ENCODE measurements around the gene SH3PXD2B.
"Not testable (repeated sequence)": the region's sequence is repeated elsewhere in the genome, so short reads cannot be mapped to it uniquely, and the experiment has no call there.

SH3PXD2B gene

DNA sequence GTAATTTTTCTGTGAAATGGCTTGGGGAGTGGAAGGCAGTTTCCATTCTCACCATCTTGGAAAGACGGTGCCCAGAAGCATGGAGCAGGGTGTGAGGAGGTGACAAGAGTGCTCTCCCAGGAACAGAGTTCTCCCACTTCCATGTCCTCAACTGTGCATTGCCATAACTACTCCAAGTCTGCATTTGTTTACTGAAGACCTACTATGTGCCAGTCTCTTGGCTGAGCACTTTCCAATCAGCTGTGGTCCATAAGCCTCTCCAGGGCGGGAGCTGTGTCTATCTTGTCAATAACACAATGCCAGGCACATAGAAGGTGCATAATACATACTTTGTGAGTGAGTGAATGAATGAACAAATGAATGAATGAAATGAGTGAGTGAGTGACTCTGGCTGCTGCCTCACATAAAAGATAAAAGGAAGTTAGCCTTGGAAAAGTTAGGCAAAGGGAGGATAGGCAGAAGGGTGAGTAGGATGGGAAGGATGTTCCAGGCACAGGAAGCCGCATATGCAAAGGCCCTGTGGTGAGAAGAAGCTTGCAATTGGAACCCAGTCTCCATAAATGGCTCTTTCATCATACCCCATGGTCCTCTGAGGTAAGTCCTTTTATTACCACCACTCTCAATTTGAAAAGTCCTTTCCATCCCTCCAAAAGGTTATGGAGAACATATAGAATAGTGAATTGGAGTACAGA is 31.3 kb upstream of the SH3PXD2B start:
- no peak for DNase-seq (ENCODE audit: low read depth)

DNA sequence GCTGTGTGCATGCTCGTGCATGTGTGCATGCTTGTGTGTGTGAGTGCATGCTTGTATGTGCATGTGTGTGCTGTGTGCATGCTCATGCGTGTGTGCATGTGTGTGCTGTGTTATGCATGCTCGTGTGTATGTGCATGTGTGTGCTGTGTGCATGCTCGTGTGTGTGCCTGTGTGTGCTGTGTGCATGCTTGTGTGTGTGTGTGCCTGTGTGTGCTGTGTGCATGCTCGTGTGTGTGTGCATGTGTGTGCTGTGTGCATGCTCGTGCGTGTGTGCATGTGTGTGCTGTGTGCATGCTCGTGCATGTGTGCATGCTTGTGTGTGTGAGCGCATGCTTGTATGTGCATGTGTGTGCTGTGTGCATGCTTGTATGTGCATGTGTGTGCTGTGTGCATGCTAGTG is 30.3 kb upstream of the SH3PXD2B start:
- DNase-seq (ENCODE audit: low read depth): no peak

GRCh38 chr5:172482156-172483020 is 28.1 kb upstream of the SH3PXD2B start:
- no peak for DNase-seq (ENCODE audit: low read depth)

- DNase-seq (ENCODE audit: low read depth): no peak
Observed at GRCh38 chr5:172481011-172481800, 26.9 kb upstream of the SH3PXD2B start.

- DNase-seq (ENCODE audit: low read depth): no peak
Observed at GRCh38 chr5:172479784-172480115, 25.4 kb upstream of the SH3PXD2B start.

GRCh38 chr5:172479034-172479783 is 24.9 kb upstream of the SH3PXD2B start:
- peak; percentile 26 for DNase-seq (ENCODE audit: low read depth)

- not testable (repeated sequence) for DNase-seq (ENCODE audit: low read depth)
Observed at GRCh38 chr5:172478695-172479033, 24.3 kb upstream of the SH3PXD2B start.

DNA sequence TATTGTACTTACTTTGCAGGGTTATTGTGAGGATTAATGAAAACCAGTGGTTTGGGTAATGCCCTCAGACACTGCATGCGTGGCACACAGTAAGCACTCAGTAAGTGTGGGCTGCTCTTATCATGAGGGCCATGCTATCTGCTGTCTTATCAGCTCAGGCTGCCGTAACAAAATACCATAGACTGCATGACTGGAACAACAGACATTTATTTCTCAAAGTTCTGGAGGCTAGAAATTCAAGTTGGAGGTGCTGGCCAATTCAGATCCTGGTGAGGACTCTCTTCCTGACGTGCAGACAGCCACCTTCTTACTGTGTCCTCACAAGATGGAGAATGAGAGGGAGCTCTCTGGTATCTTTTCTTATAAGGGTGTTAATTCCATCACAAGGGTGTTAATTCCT is 23.9 kb upstream of the SH3PXD2B start:
- no peak for DNase-seq (ENCODE audit: low read depth)

DNA sequence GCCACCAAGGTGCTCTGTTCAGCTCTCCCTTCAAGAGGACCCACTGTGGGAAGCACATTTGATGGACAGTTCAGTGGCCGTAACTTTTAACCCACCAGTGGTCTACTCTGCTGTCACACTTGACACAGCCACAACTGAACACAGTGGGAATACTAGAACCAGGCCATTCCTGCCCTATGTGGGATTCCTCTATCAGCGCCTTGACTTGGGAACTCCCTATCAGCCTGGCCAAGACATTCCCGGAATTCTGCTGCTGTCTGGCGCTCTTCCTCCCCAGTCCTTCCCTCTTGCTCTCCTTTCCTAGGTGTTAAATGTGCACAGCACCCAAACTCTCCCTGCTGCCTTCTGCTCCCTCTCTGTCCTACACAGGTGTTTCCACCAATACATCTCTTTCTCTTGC is 23.1 kb upstream of the SH3PXD2B start:
- DNase-seq (ENCODE audit: low read depth): no peak

DNA sequence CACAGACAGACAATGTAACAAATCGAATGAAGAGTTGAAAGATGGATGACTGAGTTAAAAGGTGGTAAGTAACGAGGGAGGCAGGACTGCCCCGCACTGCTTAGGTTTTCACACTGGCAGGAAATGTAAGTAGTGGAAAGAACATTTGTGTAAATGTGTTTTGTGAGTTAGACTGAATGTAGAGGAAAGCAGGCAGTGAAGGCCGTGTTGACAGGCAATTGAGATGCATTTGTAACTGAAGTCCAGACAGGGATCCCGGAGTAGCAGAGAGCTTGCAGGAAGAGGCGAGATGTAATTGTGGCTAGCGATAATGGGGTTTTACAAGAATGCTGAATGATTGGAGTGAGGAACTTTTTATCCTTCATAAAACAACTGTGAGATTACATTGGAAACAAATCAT is 20.0 kb upstream of the SH3PXD2B start:
- no peak for DNase-seq (ENCODE audit: low read depth)

GRCh38 chr5:172473427-172473826 is 19.1 kb upstream of the SH3PXD2B start:
- DNase-seq (ENCODE audit: low read depth): no peak

DNA sequence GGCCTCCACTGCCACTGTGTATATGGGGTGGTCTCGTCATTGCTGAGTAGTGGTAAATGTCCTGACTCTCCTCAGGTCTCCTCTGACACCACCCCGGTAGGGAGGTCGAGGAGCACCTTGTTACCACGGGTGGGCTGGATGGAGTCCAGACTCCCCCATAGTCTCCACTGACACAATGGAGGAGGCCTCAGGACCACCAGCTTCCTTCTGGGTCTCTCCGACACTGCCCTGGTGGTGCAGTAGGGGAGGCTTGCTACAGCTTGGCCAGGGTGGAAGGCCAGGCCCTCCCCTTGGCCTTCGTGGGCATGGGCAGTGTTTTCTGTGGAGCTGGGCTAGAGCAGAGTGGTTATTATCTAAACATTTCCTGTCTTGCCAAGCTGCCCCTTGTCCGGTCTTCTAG is 15.4 kb upstream of the SH3PXD2B start:
- DNase-seq (ENCODE audit: low read depth): no peak

GRCh38 chr5:172466062-172466461 is 11.7 kb upstream of the SH3PXD2B start:
- no peak for DNase-seq (ENCODE audit: low read depth)

- DNase-seq (ENCODE audit: low read depth): no peak
Observed at GRCh38 chr5:172463031-172463430, 8.7 kb upstream of the SH3PXD2B start.

- no peak for DNase-seq (ENCODE audit: low read depth)
Observed at GRCh38 chr5:172459783-172460165, 5.4 kb upstream of the SH3PXD2B start.

DNA sequence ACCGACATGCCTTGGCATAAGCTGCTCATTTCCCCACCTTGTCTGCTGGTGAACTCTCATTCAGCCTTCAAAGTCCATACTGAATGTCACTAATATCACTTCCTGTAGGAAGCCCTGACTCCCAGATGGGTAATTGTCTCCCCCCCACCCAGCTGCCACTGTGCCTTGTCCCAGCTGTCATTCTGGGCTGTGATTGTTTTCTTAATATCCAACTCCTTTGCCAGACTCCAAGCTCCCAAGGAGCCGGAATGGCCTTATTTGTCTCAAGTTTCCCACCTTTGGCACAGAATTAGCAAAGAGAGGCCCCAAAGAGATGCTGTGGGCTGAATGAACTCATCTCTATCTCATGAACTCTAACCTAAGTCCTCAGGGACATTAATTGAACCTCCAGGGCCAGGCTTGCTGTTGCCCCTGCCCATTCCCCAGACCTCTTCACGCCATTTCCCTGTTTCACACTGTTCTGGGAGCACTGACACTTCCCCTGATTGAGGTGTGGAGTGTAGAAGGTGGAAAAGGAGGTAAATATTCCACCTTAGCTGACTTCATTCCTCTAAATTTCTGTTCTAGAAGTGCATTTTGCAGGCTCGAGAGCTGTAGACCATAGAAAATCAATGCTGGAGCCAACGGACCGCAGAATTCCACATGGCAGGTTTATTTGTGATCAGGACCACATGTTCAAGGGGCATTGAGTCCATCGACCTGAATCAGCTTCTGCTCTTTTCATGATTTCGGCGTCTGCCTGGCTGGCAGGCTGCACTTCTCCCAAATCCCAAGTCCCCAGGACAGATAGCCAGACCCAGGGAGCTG is 4.9 kb upstream of the SH3PXD2B start:
- DNase-seq (ENCODE audit: low read depth): no peak

DNA sequence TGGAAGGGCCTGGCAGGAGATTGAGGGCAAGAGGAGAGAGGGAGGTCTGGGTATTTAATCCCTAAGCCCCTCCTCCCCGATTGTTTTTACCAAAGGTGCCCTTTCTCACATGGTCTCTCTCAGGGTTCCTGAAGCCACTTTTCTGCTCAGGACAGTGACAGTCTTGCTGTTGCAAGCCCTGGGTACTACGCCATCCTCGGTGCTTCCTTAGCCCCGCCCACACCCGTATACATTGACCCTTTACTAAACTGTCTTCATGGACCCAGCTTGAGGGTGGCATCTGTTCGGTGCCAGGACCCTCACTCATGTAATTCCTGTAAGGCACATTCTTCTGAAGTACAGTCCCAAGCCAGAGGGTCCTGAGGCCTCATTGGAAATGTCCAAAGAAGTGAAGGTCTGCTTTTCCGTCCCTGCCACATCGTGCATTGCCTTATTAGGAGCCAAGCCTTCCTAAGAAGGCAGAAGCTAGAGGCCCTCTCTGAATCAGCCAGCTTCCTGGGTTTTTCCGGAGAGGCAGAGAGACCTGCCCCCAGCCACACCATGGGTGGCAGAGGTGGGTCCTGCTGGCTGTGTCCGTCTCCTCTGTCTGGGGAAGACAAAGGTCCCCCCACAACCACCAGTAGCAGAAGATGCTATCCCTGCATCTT is 1.9 kb upstream of the SH3PXD2B start:
- DNase-seq (ENCODE audit: low read depth): no peak

DNA sequence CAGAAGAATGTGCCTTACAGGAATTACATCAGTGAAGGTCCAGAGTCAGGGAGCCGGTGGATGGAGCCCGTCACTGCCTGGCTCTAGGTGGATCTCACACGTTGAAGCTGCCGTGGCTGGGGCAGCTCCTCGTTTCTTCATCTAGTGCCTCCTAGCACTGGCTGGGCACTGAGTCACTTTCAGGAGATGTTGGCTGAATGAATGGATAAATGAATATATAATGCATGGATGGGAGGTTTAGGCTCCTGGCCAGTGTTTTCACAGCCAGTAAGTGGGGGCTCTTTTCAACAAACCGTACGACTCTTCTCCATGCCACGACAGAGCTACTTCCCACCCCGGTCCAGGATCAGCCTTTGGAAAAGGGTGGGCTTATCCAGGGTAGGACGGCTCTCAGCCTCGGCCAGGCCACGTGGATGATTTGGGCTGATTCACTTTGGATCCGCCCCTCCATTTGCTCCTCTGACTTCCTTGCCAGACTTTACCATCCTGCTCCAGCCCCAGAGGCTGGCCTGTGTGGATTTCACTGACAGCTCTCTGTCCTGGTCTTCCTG is 1.3 kb upstream of the SH3PXD2B start:
- DNase-seq (ENCODE audit: low read depth): no peak

- DNase-seq (ENCODE audit: low read depth): no peak
Observed at GRCh38 chr5:172455087-172455381, 709 bp upstream of the SH3PXD2B start.

DNA sequence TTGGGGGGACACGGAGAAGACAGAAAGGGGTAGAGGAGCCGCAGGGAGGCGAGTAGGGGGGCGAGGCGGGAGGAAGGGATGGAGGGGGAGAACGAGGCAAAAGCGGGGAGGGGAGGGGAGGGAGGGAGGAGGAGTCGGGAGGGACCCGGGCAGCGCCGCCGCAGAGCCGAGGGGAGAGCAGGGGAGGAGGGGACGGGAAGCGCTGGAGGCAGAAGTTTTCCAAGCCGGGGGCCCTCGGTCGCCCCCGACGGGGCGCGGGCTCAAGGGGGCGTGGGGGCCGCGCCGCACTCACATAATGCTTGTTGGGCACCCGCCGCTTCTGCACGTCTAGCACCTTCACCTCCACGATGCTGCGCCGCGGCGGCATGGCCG is 353 bp downstream of the SH3PXD2B start:
- no peak for DNase-seq (ENCODE audit: low read depth)
